GM21786 (cell line): ENCODE data around the gene EMC1.
"Not testable (repeated sequence)": the region's sequence is repeated elsewhere in the genome, so short reads cannot be mapped to it uniquely, and the experiment has no call there.

Source experiments
- ATAC-seq: cut with Tn5 transposase; IDR thresholded peaks from one replicate; pipeline ENCODE4 v1.9.1; 2021; ENCODE audit not compliant: unreplicated experiment

The EMC1 gene

GRCh38 chr1:19251305-19252196, at the start of gene EMC1, which contains the start of gene MRTO4:
EMC1 (minus strand) TSS chr1:19251524; CDS start chr1:19251509, 15 bp downstream.
MRTO4 (plus strand) TSS chr1:19251805; CDS start chr1:19251836, 31 bp downstream.
- peak; percentile 82 for ATAC-seq

GRCh38 chr1:19300211-19300610, 48.9 kb upstream of the EMC1 start:
- ATAC-seq, result no peak

GRCh38 chr1:19294638-19295037, 43.3 kb upstream of the EMC1 start:
- ATAC-seq, result no peak

- no peak for ATAC-seq
These were observed 37.9 kb upstream of the EMC1 start for GRCh38 chr1:19289244-19289643.

- ATAC-seq, result not testable (repeated sequence)
These were observed 37.3 kb upstream of the EMC1 start, which contains the start of gene AKR7A3 for GRCh38 chr1:19288324-19289241. AKR7A3 (minus strand) TSS chr1:19288770; CDS start chr1:19288709, 61 bp downstream.

GRCh38 chr1:19287436-19288185, 36.3 kb upstream of the EMC1 start:
- no peak for ATAC-seq

GRCh38 chr1:19285807-19286206, 34.5 kb upstream of the EMC1 start:
- ATAC-seq, result not testable (repeated sequence)

- ATAC-seq, result not testable (repeated sequence)
These were observed 34.0 kb upstream of the EMC1 start for GRCh38 chr1:19285366-19285765.

GRCh38 chr1:19284881-19285280, 33.6 kb upstream of the EMC1 start:
- no peak for ATAC-seq

- ATAC-seq, result no peak
These were observed 32.6 kb upstream of the EMC1 start for GRCh38 chr1:19283891-19284290.

GRCh38 chr1:19274636-19275035, 23.3 kb upstream of the EMC1 start:
- no peak for ATAC-seq

- not testable (repeated sequence) for ATAC-seq
These were observed 22.7 kb upstream of the EMC1 start for GRCh38 chr1:19273844-19274531.

- no peak for ATAC-seq
These were observed 22.0 kb upstream of the EMC1 start for GRCh38 chr1:19273106-19273843.

GRCh38 chr1:19272064-19272463, 20.7 kb upstream of the EMC1 start:
- ATAC-seq, result no peak

- not testable (repeated sequence) for ATAC-seq
These were observed 19.0 kb upstream of the EMC1 start for GRCh38 chr1:19270343-19270730.

GRCh38 chr1:19269427-19270342, 18.4 kb upstream of the EMC1 start:
- not testable (repeated sequence) for ATAC-seq

GRCh38 chr1:19268445-19268844, 17.1 kb upstream of the EMC1 start:
- ATAC-seq, result no peak

- ATAC-seq, result no peak
These were observed 11.4 kb upstream of the EMC1 start for GRCh38 chr1:19262744-19263143.
